Breast epithelium (tissue), 3 donors: Measurements from ENCODE around the gene AP3S2.

Experiments used
- CTCF ChIP-seq, 3 donors: fragments of 450-650 bp; IDR thresholded peaks; one replicate each; pipeline ENCODE4 v1.5.1; 2016 to 2017; ENCODE audit warnings: antibody characterized with exemption in 3 of 3, mild to moderate bottlenecking in 3 of 3, moderate library complexity in 3 of 3
- POLR2A ChIP-seq: fragments of 450-650 bp; IDR thresholded peaks from one replicate; pipeline ENCODE4 v1.6.1; 2016; ENCODE audit warnings: antibody characterized with exemption, mild to moderate bottlenecking, moderate library complexity
- POLR2AphosphoS5 ChIP-seq, 3 donors: sonication (generic); formaldehyde crosslinking; IDR thresholded peaks; one replicate each; pipeline ENCODE4 v1.6.1; 2017; ENCODE audit warnings: antibody characterized with exemption in 3 of 3

- TF ChIP-seq CTCF (IDR thresholded peaks at IDR 0.05) (no peak), POLR2A (no peak), POLR2AphosphoS5 (IDR thresholded peaks at IDR 0.05) (peak in 1 of 3 donors; percentile 46)
Observed at GRCh38 chr15:89836267-89837133, 57.3 kb downstream of the AP3S2 start.
